Stimulated activated CD8-positive, alpha-beta memory T cell treated with anti-CD3 and anti-CD28 coated beads, Interleukin-4, amount 100 ng/mL, for 1 hour (primary cell): ENCODE measurements around the gene CRADD.

Source experiments
- DNase-seq, 2 donors: peaks; one replicate each; pipeline ENCODE4 v3.0.0-alpha.2; 2020; ENCODE audit warnings: low read depth in 2 of 2, low spot score in 1 of 2

The CRADD gene

DNA sequence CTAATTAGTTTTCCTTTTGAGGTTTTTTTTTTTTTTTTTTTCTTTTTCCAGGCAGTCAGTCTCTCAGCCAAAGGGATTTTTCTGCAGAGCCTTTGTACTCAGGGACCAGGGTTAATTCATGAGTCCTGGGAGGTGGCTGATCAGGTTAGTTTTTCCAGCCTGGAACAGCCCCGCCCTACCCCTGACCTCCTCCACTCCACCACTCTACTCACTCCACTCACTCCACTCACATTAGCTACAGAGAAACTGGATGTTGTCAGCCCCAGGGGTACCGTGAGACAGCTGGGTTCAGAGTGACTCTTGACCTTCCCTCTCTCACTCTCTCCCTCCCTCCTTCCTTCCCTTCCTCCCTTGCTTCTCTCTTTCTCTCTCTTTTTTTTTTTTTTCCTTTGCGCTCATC, 161.0 kb downstream of the CRADD start:
- DNase-seq = no peak

DNA sequence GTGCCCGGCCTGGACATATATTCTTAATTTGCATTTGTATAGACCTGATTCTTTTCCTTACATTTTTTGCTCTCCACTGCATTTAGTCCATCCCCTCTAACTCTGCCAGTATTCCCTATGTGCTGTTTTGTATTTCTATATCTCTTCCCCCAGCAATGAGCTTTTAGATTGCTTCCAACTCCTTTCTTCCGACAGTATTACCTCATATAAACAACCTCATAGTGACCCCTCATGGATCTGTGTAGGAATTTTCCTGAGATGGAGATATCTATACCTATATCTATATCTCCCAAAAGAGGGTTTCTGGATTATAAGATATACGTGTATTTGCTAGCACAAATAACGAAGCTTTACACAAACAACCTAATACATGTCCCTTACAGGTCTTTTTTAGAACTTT, 161.9 kb downstream of the CRADD start:
- DNase-seq = no peak

DNA sequence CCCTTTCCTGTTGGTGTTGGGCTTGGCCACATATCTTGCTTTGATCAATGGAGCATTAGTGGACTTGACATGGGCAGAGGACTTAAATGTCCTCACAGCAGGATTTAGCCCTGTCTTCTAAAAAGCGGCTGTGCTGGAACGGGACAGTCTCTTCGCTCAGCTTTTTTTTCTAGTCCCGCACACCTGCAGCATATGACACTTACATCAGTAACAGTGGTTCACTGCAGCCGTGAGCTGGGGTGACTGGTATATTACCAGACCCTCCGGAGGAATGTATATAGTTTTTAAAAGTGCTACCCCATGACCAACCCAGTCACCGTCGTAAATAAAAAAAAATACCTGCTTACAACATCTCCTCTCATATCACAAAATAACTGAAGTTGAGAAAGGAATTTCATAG, 164.5 kb downstream of the CRADD start:
- DNase-seq = no peak

DNA sequence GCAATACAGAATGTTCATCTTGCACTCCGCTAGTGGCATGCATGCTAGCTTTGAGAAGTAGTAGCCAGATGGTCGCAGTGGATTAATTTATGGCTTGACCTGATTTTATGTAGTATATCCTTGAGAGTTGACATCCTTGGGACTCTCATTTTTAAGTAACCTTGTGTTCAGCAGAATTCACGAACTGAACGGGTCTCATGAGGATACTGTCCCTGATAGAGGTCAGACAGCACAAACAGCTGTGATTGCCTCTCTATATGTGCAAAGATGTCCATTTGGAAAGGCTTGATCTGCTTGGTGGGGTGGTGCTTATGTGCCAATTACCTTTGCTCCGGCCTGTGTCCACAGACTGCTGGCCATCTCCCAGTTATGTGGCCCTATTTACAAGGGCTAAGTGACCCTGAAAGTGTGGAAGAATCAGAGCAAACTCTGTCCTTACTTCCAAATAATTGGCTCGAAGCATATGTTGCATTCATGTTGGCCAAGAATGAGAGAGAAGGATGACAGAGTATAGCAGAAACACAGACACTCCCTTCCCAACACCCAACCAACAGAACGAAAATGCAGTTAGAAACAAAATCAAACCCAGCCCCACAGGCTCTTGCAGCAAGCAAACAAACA, 167.1 kb downstream of the CRADD start:
- DNase-seq = no peak

DNA sequence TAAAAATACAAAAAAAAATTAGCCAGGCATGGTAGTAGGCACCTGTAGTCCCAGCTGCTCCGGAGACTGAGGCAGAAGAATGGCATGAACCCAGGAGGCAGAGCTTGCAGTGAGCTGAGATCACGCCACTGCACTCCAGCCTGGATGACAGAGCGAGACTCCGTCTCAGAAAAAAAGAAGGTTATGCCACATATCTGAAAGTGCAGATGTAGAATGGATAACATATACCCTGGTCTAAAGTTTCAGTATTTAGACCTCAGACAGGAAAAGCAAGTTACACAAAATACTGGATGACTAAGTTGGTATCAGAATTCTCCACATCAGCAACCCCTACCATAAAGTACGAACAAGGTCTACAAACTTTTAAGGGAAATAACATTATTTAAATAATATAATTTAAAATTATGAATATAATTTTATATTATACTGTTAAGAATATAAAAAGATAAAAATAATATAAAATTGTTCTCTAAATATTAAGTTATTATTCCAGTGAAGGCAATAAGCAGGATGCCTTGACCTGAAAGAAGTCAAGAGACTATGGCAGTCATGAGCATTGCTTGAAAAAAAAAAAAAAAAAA, 169.9 kb downstream of the CRADD start:
- no peak for DNase-seq

DNA sequence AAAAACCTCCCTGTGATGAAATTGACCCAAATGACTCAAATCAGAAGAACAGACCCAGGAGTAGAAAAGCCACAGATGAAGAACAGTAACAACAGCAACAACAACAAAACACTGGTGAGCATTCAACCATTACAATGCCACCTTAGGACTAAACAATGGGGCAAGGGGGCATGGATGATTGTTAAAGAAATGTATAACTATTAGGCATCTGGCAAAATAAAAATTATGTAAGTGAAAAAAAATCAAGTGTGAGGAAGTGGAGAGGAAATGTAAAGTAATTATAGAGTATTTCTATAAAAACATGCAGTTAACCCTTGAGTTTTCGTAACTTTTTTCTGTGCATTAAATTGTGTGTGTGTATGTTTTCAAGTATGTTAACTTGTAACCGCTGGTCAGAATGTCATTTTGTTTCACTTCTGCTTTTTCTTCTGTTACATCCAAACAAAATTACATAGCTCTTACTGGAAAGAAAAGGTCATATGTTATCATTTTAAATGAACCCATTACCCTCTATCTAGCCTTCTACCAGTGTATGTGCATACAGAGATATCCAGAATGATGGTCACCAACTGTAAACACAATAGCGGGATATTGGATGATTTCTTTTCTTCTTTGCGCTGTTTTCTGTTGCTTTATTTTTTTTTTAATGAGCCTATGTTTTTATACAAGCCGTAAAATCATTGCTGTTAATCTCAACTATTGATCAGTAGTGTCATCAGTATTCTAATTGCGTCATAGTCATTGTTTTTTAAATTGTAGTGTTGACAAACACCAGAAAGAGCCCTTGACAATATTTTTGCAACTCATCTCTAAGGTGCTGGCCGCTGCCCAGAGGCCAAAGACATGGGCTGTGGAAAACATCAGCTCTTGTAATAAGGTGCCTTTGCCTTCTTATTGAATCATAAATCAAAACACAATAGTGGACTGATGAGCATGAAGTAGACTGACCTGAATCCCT, 170.6 kb downstream of the CRADD start:
- no peak for DNase-seq

DNA sequence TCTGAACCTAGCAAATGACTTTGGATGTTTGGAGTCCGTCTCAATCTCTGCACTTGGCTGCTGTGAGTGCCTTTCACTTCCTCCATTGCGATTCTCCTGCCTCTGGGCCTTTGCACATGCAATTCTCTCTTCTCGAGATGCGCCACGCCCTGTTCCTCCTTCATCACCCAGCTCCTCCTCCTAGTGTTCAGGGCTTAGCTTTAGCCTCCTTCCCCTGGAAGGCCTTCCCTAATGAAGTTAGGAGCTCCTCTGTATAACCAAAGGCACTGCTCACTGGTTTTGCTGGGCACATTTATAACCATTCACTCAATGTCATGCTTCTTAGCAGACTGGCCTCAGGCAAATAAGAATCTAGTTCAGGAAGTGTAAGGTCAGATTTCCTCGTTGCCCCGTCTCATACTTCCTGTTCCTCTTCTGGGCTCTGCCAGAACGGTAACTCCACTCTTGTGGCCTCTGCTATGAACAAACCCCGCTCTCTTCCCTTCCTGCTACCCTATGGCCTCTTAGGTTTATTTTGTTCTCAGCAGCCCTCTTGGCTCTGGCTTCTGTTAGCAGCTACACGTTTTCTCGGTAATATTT, 171.4 kb downstream of the CRADD start:
- no peak for DNase-seq

DNA sequence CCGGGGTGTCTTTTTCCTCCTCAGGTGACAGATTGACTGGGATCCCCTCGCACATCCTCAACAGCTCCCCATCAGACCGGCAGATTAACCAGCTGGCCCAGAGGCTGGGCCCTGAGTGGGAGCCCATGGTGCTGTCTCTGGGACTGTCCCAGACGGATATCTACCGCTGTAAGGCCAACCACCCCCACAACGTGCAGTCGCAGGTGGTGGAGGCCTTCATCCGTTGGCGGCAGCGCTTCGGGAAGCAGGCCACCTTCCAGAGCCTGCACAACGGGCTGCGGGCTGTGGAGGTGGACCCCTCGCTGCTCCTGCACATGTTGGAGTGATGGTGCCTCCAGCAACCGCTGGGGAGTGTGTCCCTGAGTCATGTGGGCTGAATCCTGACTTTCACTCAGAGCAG, 172.8 kb downstream of the CRADD start:
- DNase-seq = no peak

DNA sequence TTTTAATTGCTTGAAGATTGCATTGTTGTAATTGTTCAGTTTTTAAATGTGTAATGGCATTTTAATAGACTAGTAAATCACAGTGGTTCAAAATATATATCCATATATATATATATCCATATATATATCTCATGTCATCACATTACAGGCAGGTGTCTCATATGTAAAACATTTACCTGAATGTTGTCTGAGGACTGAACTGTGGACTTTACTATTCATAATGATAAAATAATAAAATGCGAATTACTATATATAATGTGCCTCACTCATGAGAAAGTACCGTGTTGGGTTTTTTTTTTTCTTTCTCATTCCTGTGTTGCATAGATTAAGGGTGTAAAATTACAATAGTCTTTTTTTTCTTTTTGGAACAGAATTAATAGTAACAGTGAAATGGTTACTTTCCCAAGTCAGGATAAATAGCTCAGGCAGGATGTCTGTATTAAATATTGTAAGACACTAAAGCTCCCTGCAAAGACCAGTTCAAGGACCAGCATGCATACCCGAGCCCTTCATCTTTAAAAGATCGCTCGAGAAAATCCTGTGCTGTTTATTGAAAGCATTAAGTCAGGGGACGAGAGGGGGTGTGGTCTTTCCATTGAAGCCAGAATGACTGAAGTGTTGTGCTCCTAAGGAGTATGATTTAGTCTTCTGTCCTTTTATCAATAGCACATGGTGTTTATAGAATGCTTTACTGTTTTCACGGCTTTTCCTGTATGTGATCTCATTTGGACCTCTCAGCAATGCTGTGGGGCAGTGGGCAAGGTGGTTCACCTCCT, 173.5 kb downstream of the CRADD start:
- no peak for DNase-seq

DNA sequence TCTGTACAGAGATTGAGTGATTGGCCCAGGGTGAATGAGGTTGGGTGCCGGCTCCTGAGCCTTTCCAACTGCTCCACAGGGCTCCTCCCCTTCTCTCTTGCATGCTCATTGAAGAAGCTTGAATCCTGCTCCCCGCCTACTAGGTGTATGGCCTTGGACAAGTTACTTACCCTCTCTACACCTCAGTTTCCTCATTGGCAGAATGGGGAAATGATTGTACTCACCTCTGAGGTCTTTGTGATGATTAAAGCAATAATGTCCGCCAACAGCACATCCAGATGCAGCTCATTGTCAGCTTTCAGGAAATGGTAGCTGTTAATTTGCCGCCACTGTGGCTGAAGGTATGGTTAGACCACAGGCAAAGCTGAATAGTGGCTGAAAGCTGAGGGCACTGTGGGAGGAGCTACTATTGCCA, 174.1 kb downstream of the CRADD start:
- DNase-seq = no peak

DNA sequence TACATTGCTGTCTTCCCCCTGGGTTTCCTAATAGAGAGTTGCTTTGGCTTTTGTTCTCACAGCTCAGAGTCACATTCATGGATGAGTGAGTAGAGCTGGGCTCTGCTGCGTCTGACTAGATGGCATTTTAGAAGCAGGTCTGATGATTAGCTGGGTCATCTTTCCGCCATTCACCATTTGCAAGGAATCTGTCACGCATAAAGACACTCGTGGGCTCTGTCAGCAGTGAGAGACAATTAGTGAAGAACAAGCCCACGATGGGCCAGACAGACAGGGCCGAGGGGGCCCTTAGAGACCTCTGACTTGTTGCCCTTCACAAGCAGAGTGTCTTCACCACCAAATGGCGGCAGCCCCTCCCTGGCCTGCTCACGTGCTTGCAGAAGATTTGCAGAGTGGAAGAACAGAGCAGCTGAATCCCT, 175.0 kb downstream of the CRADD start:
- DNase-seq = no peak

DNA sequence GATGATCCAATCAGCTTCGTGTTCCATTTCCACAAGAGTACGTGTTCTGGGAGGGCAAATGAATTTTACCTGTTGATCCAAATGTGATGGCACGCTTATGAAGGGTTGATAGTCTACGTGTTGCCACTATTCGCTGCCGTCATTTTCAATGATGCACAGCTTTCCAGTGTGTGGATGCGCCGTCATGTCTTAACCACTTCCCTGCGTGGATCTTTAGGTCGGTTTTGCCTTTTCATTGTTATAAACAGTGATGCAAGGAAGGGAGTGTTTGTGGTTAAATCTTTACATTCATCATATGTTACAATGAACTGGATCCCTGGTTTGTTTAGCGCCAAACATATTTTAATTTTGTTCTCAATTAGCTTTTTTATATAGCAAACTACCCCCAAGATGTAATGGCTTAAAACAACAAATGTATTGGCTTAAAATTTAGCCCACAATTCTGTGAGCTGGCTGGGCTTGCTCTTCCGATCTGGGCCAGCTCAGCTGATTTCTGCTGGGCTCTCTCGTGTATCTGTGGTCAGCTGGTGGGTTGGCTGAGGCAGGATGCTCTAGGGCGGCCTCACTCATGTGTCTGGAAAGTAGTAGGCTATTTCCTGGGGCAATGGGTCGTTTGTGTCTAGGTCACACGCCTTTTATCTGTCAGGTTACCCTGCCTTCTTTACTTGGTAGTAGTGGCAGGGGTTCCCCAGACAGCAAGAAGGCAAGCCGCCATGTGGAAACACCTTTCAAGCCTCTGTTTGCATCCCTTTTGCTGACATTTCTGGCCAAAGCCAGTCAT, 176.7 kb downstream of the CRADD start:
- no peak for DNase-seq

DNA sequence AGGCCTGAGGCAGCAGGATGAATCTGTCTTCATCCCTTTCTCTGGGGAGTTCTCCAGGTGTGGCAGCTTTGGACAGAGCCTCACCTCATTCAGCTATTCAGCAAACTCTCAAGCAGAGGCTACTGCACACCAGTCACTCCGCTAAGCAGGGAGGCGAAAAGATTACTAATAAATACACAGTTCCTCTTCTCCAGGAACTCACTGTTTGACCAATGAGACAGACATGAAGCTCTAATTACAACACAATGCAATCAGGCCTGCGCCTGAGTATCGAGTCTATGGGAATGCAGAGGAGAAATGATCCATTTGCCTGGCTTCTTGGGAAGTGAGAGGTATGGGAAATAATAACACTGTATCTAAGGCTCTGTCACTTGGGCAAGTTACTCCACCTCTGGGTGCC, 178.1 kb downstream of the CRADD start:
- DNase-seq = no peak

DNA sequence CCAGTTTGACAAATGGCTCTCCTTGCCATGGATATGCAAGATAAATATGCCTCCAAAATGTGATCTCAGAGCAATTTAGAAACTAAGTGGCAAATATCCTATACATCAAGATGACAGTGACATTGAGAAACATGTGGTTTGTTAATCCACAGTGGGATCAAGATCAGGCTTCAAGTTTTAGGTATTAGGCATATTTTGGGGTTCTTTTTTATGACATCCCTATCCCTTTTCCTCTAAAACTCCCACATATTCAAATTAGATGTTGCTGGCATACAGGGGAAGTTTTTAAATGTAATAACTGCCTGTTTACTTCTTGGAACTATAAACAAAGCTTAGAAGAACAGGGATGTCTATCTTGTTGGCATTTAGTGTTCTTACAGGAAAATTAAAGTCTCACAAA, 179.4 kb downstream of the CRADD start:
- no peak for DNase-seq

DNA sequence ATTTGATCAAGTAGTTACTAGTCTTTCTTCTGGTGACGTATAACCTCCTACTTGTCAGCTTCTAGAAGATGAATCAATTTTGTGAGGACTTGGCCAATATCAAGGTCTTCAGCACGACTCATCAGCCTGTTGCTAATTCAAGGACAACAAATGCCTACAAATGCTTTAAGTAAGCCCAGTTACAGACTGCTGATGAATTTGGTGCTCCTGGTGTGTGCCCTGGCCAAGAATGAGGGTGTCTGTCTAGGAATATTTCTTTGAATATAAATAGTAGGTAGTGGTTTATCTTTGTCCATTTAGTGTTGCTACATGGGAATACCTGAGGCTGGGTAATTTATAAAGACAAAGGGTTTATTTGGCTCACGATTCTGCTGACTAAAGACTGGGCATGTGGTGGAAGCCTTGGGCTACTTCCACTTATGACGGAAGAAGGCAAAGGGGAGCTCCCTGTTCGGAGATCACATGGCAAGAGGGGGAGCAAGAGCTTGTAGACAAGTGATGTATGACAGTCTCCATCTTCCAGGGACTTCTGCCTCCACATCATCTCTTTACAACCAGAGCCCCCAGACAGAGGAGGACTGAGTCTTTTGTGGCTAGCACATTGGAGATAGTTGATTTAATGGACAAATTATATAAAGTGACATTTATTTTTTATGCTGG, 180.2 kb downstream of the CRADD start:
- DNase-seq = no peak

DNA sequence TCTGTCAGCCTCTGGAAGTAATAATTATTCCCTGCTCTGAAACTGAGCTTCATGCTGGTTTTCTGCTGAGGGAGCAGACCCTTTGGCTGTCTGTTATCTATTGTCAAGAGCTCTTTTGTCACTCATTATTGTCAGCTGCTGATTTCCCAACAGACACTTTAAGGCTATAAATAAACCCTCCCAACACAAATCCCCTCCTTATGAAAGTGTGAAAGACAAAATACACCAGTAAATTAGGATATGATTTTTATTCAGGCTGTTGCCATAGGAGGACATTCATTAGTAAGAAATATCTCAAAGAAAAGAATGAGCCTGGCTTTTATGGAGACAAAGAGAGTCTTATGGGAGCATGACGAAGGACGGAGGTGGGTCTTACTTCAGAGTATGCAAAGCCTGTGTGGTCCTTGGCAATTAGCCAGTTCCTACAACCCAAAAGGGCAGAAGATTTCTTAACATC, 180.8 kb downstream of the CRADD start:
- DNase-seq = no peak

DNA sequence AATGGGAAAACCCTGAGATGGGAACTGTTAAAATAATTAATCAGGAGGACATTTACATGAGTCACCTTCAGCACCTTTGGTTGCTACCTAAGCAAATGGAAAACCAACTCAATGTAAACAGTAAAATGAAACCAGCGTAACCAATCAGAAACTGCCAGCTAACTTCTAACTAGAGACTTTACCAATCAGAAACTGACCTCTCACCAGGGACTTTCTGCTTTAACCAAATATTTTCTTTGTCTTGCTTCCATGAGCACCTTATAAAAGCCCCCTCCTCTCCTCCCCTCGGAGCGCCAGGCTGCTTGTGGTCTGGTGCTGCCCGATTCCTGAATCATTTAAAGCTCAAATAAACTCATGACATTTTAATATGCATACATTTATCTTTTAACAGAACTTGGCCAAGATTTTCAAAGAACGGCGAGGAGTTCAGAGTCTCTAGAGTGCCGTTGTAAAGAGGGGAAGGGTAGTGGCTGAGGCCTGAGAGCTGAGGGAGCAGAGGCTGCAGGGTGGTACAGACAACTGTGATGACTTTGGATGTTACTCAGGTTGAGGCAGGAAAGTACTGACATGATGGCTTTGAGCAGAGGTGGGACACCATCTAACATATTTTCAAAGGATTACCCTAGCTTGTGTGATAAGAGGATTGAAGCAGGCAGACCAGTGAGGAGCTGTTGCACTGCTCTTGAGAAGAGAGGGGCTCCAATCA, 183.6 kb downstream of the CRADD start:
- no peak for DNase-seq

DNA sequence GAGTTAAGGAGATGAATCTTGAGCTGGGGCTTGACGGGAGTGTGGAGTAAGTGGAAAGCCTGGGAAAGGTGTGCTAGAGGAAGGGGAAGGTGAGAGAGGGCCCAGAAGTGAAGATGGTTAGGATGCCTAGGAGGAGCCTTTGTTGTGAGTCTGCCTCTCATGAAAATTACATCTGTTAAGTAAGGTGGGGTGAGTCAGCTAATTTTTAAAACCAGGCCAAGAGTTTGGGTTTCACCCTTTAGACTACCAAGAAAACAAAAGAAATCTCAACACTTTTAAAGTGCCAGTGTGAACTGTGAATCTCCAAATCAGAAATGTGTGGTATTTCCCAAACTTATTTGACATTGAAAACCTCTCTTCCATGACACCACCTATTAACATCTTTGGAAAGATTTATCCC, 185.2 kb downstream of the CRADD start:
- DNase-seq = no peak

DNA sequence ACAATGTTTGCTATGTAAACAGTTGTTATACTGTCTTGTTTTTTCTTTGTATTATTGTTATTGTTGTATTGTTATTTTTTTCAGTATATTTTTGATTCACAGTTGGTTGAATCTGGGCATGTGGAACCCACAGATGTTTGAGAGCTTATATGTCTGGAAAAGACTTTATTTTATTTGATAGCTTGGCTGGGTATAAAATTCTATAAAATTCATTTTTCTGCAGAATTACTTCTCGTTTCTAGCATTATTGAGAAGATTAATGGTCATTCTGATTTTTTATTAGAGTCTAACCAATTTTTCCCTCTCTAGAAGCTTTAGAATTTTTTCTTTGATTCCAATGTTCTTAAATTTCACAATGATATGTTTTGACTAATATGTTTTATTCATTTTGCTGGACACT, 188.6 kb downstream of the CRADD start:
- DNase-seq = no peak
